Endodermal cell (in vitro differentiated cells): ENCODE data around the gene KLHL25. TPM values are rescaled to one million over a fixed set of nuclear protein-coding genes. Genes with fewer than 3 reads are reported as not detected.

Source experiments
- DNase-seq: peaks from one replicate; pipeline ENCODE4 v3.0.0-alpha.2; 2017
- H3K27ac ChIP-seq: 2 replicates; pipeline ENCODE4 v1.5.1; 2013; ENCODE audit warnings: mild to moderate bottlenecking, low read depth, low read length, moderate library complexity
- H3K27me3 ChIP-seq: 2 replicates; pipeline ENCODE4 v1.6.1; 2013; ENCODE audit warnings: mild to moderate bottlenecking, low read length, moderate library complexity; ENCODE audit not compliant: insufficient read depth, control insufficient read depth, poor library complexity, severe bottlenecking
- H3K36me3 ChIP-seq: 2 replicates; pipeline ENCODE4 v1.7.0; 2013; ENCODE audit warnings: mild to moderate bottlenecking, low read length, moderate library complexity; ENCODE audit not compliant: control insufficient read depth, insufficient read depth
- H3K4me1 ChIP-seq: one replicate; pipeline ENCODE4 v1.7.0; 2013; ENCODE audit warnings: low read length; ENCODE audit not compliant: control insufficient read depth, insufficient read depth
- H3K4me3 ChIP-seq: 2 replicates; pipeline ENCODE4 v1.5.1; 2013; ENCODE audit warnings: mild to moderate bottlenecking, low read length, moderate library complexity
- H3K9ac ChIP-seq: 2 replicates; pipeline ENCODE4 v1.6.1; 2013; ENCODE audit warnings: mild to moderate bottlenecking, low read length, moderate library complexity; ENCODE audit not compliant: poor library complexity, severe bottlenecking; ENCODE audit errors: extremely low read depth
- H3K9me3 ChIP-seq: 2 replicates; pipeline ENCODE4 v1.6.1; 2013; ENCODE audit warnings: mild to moderate bottlenecking, low read length, moderate library complexity; ENCODE audit not compliant: control insufficient read depth
- H3K27ac Mint-ChIP-seq: 2 replicates; pipeline ENCODE4 v1.8.0; 2020; ENCODE audit warnings: mixed read lengths
- H3K27me3 Mint-ChIP-seq: 2 replicates; pipeline ENCODE4 v1.8.0; 2021; ENCODE audit warnings: mild to moderate bottlenecking, mixed read lengths; ENCODE audit not compliant: insufficient read depth
- H3K36me3 Mint-ChIP-seq: 2 replicates; pipeline ENCODE4 v1.8.0; 2020; ENCODE audit warnings: low read depth, mixed read lengths
- H3K4me1 Mint-ChIP-seq: 2 replicates; pipeline ENCODE4 v1.8.0; 2020; ENCODE audit warnings: mixed read lengths
- H3K4me3 Mint-ChIP-seq: 2 replicates; pipeline ENCODE4 v1.8.0; 2020; ENCODE audit warnings: mild to moderate bottlenecking, moderate library complexity, mixed read lengths
- H3K9me3 Mint-ChIP-seq: 2 replicates; pipeline ENCODE4 v1.8.0; 2020; ENCODE audit warnings: mild to moderate bottlenecking, mixed read lengths
- WGBS, 2 experiments: methylation state at CpG; one replicate each; pipeline versions ENCODE4 v1.1.5 to v1.1.7; 2013; ENCODE audit warnings: missing lambda C conversion rate in 2 of 2, mixed read lengths in 1 of 2; ENCODE audit not compliant: insufficient coverage in 1 of 2, insufficient read length in 1 of 2; 5-methylcytosine and 5-hydroxymethylcytosine counted together
- total RNA-seq, 2 donors: library from RNA; stranded (reverse); fragmentation: NEBNext Ultra II Directional in 1 of 2; extraction: Animal tissue kit (Norgen Biotek cat#: 25700) in 1 of 2; gene quantifications; 2 replicates in 1 of 2; 3 replicates in 1 of 2; pipeline ENCODE4 v1.2.1, GENCODE V29; 2021
- TF ChIP-seq, protein P1 (sequence below): fragments of 200-600 bp; sonication (generic); conservative IDR thresholded peaks from 2 replicates; pipeline ENCODE4 v1.5.0; 2021; ENCODE audit warnings: antibody characterized with exemption, mild to moderate bottlenecking

KLHL25 gene
- total RNA-seq, 2 donors from 2014 or later = 13.3 TPM

DNA sequence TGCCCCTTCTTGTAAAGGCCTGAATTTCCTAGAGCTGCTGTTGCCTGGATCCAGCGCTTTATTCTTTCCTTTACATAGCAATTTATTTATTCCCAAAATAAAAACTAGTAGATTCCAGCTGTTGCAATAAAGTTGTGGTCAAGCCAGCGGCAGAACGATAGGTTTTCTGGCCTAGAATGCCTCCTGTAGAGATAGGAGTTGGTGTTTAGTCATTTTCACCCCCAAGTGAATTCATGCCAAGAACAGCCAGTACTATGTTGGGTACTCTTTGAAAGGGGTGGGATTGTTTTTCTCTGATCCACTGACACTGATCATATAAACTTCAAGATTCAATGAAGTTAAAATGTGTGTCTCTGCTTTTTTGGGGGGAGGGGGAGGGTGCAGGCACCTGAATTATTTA lies 69.7 kb downstream of the KLHL25 start:
- H3K9me3 Mint-ChIP-seq = no peaks in the 10 kb centered on the region
- peaks cover 95% of the 10 kb centered on the region for H3K36me3 ChIP-seq
- no peaks in the 10 kb centered on the region for H3K27me3 ChIP-seq
- H3K4me3 ChIP-seq = no peak overlapping the region
- no peak overlapping the region for H3K9ac ChIP-seq
- TF ChIP-seq, protein P1, sequence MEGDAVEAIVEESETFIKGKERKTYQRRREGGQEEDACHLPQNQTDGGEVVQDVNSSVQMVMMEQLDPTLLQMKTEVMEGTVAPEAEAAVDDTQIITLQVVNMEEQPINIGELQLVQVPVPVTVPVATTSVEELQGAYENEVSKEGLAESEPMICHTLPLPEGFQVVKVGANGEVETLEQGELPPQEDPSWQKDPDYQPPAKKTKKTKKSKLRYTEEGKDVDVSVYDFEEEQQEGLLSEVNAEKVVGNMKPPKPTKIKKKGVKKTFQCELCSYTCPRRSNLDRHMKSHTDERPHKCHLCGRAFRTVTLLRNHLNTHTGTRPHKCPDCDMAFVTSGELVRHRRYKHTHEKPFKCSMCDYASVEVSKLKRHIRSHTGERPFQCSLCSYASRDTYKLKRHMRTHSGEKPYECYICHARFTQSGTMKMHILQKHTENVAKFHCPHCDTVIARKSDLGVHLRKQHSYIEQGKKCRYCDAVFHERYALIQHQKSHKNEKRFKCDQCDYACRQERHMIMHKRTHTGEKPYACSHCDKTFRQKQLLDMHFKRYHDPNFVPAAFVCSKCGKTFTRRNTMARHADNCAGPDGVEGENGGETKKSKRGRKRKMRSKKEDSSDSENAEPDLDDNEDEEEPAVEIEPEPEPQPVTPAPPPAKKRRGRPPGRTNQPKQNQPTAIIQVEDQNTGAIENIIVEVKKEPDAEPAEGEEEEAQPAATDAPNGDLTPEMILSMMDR = no peak
- no peaks in the 10 kb centered on the region for H3K9me3 ChIP-seq
- DNase-seq = no peak
- H3K4me1 ChIP-seq = no peaks in the 10 kb centered on the region
- no peak overlapping the region for H3K27ac ChIP-seq
- H3K27me3 Mint-ChIP-seq = no peaks in the 10 kb centered on the region
- WGBS, 2 experiments = 96% methylated on average over 3 of the region's 3 CpGs; no CpG with 5 or more reads in 1 of the 2 experiments
- no peak overlapping the region for H3K4me3 Mint-ChIP-seq
- H3K4me1 Mint-ChIP-seq = peaks cover 1% of the 10 kb centered on the region
- H3K27ac Mint-ChIP-seq = no peak overlapping the region
- H3K36me3 Mint-ChIP-seq = peaks cover 67% of the 10 kb centered on the region

DNA sequence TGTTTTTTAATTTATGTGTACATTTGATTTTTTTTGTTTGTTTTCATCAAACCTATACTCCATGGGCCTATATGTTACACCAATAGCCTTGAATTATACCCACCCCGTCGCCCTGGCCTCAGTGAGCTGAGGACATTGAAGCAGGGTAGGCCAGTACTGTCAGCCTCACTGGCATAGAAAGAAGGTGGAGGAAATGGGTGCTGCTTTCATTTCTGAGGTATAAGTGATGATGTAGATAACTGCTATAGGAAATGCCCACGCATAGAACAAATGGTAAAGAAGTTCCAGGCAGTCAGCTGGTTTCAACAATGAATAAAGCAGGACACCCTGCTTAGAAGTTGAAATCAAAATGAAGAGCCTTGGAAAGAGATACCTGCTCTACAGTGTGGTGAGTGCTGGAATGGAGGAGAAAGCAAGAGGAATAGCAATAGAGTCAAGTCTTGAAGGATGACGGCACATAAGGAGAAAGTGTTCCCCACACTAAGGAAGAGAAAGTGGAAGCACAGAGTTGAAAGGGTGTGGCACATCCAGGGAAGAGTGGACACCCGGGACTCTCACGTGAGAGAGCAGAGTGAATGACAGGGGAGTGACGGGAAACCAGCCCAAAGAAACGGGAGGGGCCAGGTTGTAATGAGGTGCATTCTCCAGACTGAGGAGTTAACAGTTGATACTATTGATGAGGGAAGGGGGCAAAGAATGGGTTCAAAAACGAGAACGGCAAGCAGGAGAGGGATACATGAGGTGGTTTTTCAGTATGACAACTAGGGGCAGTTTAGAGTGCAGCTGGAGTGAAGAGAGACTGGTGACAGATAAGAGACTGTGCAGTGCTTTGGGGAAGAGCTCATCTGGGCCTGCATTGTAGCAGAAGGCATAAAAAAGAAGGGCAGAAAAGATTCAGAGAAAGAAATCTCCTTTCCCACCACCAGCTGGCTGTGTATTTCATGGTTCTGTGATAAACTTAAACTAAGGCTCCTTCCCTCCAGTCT lies 70.5 kb downstream of the KLHL25 start:
- TF ChIP-seq, protein P1 = no peak
- Mint-ChIP-seq H3K27ac (peak overlapping the region; percentile 2), H3K9me3 (no peaks in the 10 kb centered on the region), H3K4me3 (no peak overlapping the region), H3K4me1 (peaks cover 1% of the 10 kb centered on the region), H3K27me3 (no peaks in the 10 kb centered on the region), H3K36me3 (peaks cover 67% of the 10 kb centered on the region)
- no peak for DNase-seq
- no peaks in the 10 kb centered on the region for H3K9me3 ChIP-seq
- H3K27ac ChIP-seq = no peak overlapping the region
- 73 to 85% methylated on average over 8 to 10 of the region's 10 CpGs for WGBS, 2 experiments
- H3K4me3 ChIP-seq = no peak overlapping the region
- H3K36me3 ChIP-seq = peaks cover 100% of the 10 kb centered on the region
- H3K27me3 ChIP-seq = no peaks in the 10 kb centered on the region
- H3K4me1 ChIP-seq = no peaks in the 10 kb centered on the region
- H3K9ac ChIP-seq = no peak overlapping the region

DNA sequence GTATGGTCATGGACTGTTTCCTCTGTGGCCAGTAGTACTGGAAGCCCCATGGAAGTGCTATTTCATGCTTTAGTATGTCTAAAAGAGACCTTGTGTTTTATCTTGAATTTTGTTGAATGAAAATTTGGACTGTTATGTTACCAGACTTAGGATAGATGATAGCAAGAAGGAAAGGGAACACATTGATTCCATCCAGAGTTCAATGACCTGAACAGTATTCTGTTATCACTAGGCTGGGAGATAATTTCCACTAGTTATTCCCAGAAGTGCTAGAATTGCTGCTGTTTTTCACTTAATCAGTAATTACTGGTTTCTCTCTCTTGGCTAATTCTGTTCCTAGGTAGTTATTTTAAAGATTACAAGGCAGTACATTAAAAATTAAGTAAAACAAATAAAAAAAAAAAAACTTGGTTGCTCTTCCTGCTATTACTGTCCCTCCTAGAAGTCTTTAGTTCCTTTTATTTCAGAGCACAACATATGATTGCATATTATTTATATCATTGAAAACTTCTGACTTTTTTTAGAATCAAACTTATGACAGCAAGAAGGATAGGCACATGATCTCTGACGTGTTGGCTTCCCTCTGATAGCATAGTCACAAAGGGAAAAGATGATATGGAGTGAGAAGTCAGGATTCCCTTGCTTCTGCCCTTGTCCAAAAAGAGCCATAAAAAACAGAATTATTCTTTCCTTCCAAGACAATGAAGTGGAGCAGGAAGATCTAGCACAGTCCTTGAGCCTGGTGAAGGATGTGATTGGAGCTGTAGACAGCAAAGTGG lies 72.2 kb downstream of the KLHL25 start:
- TF ChIP-seq, protein P1 = no peak
- Histone ChIP-seq H3K36me3 (peaks cover 100% of the 10 kb centered on the region), H3K9ac (no peak overlapping the region), H3K4me1 (no peaks in the 10 kb centered on the region), H3K27me3 (no peaks in the 10 kb centered on the region), H3K4me3 (no peak overlapping the region), H3K9me3 (no peaks in the 10 kb centered on the region), H3K27ac (no peak overlapping the region)
- H3K27me3 Mint-ChIP-seq = no peaks in the 10 kb centered on the region
- H3K4me1 Mint-ChIP-seq = no peaks in the 10 kb centered on the region
- 100% methylated on average over 1 of the region's 1 CpG for WGBS, 2 experiments
- H3K36me3 Mint-ChIP-seq = peaks cover 69% of the 10 kb centered on the region
- no peaks in the 10 kb centered on the region for H3K9me3 Mint-ChIP-seq
- no peak overlapping the region for H3K4me3 Mint-ChIP-seq
- H3K27ac Mint-ChIP-seq = no peak overlapping the region
- no peak for DNase-seq
